Islet of Langerhans (tissue), 1 donor: ENCODE measurements around the gene CHI3L1.

Experiments
- FAIRE-seq: peaks from one replicate; lab custom pipeline; 2011; peaks lifted over from hg19 to GRCh38; lab: Jason Lieb, UNC

The CHI3L1 gene

GRCh38 chr1:203150511-203151297 is 35.8 kb downstream of the CHI3L1 start:
- FAIRE-seq, result no peak

DNA sequence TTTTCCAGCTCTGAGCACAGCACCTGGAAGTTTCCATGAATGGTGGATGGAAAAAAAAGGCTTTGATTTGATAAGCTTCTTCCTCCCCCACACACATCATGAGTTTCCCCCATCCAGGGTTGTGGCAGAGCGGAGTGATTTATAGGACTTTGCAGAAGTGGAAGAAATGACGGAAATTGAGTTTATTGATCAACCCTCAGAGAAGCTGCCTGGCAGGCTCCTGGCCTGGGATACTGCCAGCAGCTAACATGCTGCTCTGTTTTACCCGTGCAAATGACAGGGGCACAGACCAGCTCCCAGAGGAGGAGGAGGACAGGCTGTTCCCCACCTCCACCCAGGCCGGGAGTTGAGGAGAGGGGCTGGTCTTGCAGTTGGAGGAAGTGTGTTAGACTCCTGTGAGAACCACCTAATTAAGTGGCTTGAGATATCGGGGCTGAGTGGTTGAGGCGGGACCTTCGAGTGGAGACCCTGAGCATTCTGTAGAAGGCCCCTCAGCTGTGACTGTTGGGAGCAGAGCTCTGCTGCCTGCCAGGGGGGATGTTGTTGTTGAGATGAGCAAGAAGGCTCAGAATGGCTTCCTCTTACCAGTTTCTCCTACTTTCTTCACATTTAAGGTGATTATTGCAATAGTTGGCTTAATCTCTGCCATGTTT is 37.2 kb downstream of the CHI3L1 start:
- no peak for FAIRE-seq

DNA sequence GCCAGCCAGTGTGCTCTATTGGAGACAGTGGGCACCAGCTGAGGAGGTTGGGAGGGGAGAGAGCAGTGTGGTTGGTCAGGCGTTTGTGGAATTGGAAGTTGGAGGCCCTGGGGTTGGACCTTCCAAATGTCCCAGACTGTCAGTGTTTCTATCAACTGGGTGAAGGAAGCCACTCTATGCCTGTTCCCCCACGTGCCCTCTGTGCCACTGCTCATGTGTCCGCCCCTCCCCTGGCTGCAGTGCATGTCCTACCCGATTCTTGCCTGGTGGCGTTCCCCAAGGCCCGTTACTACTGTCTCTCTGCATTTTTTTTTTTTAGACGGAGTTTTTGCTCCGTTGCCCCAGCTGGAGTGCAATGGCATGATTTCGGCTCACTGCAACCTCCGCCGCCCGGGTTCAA is 37.9 kb downstream of the CHI3L1 start:
- FAIRE-seq, result no peak

- FAIRE-seq, result no peak
Measured at GRCh38 chr1:203148127-203148526, 38.4 kb downstream of the CHI3L1 start.

GRCh38 chr1:203147376-203147775 is 39.1 kb downstream of the CHI3L1 start:
- no peak for FAIRE-seq

DNA sequence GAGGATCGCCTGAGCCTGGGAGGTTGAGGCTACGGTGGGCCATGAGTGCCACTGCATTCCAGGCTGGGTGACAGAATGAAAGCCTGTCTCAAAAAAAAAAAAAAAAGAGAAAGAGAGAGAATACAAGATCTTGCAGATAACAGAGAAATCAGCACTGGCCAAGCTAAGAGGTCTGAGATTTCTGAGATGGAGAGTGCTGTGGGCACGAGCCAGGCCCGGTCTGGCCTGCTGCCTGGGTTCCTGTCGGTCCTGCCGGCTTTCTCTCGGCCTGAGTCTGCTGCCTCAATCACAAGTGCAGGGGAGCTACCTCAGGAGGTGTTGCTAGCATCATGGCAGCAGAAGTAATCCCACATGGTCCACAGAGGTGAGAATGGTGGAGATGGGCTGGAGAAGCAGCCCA is 40.0 kb downstream of the CHI3L1 start:
- no peak for FAIRE-seq

DNA sequence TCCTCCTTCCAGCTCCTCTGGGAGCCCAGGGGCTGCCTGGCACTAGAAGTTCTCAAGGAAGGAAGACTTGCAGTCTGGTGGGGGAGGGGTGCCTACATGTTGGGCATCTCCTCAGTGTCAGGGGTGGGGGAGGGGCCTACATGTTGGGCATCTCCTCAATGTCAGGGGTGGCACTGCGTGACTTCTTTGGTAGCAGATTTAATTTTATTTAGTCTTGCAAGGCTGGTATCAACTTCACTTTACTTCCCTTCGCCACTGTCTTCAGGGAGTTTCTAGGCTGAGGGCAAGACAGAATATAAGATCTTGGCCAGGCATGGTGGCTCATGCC is 40.5 kb downstream of the CHI3L1 start:
- no peak for FAIRE-seq

DNA sequence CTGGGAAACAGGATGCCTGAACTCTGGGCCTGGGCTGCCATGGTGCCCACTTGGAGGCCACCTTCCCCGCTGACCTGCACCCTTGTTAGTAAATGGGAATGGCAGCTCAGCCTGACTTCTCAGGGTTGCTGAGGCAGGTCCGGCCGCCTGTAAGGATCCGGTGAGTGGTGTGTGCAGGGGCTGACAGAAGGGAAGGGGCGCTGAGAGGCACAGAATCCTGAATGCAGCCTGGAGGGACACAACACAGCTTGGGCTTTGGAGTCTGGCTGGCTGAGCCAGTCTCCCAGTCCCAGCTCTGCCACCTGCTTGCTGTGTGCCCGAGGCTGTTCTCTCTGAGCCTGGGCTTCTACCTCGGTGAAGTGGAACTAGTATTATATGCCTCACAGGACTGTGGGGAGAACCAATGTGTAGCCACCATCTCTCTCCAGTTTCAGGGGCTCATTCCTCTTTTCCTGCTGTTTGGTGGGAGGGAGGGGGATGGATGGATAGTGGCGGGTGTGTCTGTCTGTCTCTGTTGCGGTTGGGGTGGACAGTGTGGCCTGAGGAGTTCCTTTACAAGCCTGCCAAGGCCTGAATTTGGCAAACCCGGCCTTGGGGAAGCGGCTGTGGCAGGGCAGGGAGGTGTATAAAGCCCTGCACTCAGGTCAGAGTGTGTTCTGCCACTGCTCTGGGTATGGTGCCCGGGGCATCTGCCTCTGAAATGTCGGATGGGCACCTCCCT is 41.0 kb downstream of the CHI3L1 start:
- no peak for FAIRE-seq

DNA sequence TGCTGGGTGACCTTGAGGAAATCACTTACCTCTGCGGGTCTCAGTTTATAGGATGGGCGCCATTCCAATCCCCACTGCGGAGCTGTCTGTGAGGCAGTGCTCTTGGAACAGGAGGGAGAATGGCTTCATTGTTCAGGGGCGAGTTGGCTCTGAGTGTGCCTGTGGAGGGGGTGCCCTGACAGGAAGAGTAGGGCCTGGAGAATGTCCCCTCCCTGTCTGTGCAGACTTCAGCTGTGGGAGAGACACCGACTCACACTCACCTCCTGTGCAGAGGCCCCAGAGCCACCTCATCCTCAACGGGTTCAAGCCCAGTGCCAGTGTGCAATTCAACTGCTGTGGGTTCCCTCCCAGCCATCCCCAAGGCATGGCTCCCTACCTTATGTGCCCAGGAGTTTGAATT is 41.8 kb downstream of the CHI3L1 start:
- no peak for FAIRE-seq

DNA sequence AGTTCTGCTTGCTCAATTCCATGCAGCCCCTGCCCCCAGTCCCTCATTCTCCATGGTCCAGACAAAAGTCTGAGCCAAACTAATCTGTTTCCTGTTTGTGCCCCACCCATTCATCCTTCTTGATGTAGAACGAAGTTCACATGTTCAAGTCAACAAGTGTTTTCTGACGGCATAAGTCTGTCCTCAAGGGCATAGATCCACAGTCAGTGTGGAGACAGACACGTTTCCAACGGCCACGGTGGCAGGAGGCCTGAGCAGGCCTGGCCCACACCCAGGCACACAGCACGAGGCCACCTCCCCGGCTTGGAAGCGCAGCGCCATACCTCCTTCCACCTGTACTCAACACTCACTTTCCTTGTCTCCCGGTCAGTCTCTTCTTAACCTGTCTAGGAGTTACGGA is 42.9 kb downstream of the CHI3L1 start:
- FAIRE-seq, result no peak

DNA sequence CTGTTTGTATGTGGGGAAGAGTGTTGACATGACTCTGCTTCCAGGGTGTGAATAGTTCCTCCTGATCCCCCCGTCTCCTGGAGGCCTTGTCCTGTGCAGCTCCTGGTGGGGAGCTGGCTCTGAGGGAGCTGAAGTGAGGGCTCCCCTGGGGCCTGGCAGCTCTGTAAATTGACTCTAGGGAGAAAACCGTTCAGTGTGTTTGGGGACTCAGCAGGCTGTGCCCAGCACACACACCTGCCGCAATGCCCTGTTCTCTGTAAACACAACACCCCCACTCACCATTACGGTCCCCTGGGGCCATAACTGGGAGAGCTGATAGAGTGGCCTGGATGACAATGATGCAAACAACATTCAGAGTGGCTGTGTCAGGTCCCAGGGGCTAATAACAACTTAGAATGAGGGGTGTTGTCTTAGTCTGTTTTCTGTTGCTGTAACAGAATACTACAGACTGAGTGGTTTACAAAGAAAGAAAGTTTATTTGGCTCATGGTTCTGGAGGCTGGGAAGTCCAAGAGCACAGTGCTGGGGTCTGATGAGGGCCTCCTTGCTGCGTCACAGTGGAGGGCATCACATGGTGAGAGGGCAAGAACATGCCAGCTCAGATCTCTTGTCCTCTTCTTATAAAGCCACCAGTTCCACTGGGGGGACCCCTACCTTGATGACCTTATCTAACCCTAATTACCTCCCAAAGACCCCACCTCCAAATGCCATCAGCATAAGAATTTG is 43.7 kb downstream of the CHI3L1 start:
- FAIRE-seq, result no peak

- no peak for FAIRE-seq
Measured at GRCh38 chr1:203142124-203142523, 44.4 kb downstream of the CHI3L1 start.

- no peak for FAIRE-seq
Measured at GRCh38 chr1:203140743-203141520, 45.6 kb downstream of the CHI3L1 start.

DNA sequence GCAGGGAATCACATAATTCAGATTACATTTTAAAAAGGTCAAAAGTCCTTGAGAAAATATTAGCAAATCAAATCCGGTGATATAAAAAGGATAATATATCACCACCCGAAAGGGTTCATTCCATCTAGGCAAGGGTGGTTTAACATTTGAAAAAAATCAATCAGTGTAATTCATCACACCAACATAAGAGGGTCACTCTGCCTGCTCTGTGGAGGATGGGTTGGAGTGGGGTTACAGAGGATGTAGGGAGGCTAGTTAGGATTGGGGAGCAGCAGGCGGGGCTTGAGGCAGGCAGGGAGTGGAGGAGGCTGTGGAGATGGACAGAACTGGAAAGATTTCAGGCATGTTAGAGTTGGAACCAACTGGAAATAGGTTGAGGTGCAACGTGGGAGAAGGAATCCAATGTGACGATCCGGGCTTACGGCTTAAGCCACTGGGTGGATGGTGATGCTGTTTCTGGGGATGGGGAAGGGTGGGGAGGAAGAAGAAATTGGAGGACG is 46.5 kb downstream of the CHI3L1 start:
- FAIRE-seq, result no peak

- FAIRE-seq, result no peak
Measured at GRCh38 chr1:203138066-203138465, 48.4 kb downstream of the CHI3L1 start.

GRCh38 chr1:203137324-203137723 is 49.2 kb downstream of the CHI3L1 start:
- no peak for FAIRE-seq

- FAIRE-seq, result no peak
Measured at GRCh38 chr1:203136409-203137042, 50.0 kb downstream of the CHI3L1 start.

GRCh38 chr1:203135636-203136305 is 50.7 kb downstream of the CHI3L1 start:
- FAIRE-seq, result no peak

DNA sequence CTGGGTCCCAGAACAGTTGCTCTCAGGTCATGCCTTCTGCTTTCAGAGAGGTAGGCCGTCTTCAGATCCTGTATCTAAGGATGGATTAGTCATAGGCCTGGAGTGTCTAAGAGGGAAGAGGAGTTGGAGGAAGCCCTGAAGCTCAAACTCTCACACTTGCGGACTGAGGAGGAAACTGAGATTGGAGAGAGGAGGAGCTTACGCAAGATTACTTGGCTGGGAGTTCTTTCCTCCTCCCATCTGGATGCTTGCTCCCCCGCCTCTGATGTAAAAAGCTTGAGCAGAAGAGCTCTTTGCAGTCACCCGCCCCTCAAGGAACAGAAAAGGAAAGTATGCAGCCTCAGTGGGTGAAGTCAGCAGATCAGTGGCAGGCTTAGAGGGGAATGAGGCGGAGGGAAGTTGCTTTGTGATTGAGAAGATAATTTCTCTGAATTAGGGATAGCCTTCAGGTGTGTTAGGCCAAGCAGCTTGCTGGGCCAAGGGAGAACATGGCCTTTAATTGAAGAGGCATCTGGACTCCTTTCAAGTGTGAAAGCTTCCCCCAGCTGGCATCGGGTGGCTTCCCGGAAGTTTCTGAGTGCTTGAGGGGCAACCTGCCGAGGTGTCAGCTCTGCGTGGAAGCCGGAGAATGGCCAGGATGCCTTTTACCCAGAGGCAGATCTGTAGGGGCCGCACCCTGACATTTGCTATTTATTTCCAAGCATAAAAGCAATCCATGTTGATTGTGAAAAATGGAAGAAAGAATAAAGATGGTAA is 52.4 kb downstream of the CHI3L1 start:
- no peak for FAIRE-seq
